NCI-H82 treated with DMSO at 0.1 percent for 48 hours (cell line): ENCODE results near the gene COBLL1.

Experiments
- DNase-seq: peaks from one replicate; lab custom pipeline; 2025; ENCODE audit not compliant: unreplicated experiment; lab: John Stamatoyannopoulos, UW

COBLL1 gene

GRCh38 chr2:164644036-164644700 is 197.5 kb downstream of the COBLL1 start:
- DNase-seq: no peak

- no peak for DNase-seq
Observed at GRCh38 chr2:164642946-164643555, 198.6 kb downstream of the COBLL1 start.

- DNase-seq: no peak
Observed at GRCh38 chr2:164642268-164642667, 199.4 kb downstream of the COBLL1 start.
